ENCODE data around the gene WNK2. TPM values are rescaled to one million over a fixed set of nuclear protein-coding genes. Genes with fewer than 3 reads are reported as not detected.
"Not testable (repeated sequence)": the region's sequence is repeated elsewhere in the genome, so short reads cannot be mapped to it uniquely, and the experiment has no call there.

WNK2 gene
- total RNA-seq: not detected

DNA sequence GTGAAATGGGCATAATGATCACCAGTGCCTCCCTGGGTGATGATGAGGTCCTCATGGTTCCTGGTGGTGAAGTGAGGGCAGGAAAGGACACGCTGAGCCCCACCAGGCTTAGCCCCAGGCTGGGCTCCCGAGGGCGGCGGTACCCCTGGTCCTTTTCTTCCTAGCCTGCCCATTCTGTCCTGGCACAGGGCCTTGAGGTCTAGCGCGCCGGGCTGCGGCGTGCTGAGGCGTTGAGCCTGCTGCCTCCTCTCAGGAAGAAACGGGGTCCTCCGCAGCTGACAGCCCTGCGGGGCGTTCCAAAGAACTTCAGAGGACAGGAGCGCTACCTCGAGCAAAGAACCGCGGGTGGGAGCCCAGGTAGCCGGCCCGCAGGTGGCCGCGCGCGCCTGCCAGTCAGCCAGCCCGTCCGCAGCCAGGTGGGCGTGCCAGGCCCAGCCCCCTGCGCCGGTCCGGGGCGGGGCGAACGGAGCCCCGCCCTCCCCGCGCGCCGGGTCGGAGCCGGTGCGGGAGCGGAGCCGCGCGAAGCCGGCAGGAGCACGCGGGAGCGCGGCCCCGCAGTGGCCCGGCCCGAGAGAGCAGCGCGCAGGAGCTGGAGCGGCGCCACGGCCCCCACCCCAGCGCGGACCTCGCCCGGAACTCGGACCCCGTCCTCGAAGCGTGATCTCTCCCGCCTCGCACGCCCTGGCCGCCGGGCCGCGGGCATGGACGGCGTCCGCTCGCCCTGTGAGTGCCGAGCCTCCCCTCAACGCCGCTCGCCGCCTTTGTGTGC is at the start of gene WNK2:
Gene WNK2, plus strand, starts transcription at position 477 of the 769 bp plus-strand sequence. CDS start 791 bp downstream, outside the sequence.
- H3K9me3 Mint-ChIP-seq: no peaks in the 10 kb centered on the region
- ATAC-seq: peak; percentile 68 to 86
- DNase-seq (ENCODE audit: low spot score): no peak
- H3K36me3 Mint-ChIP-seq: no peaks in the 10 kb centered on the region
- no peak within 1 kb of the TSS for H3K27ac Mint-ChIP-seq
- H3K4me3 Mint-ChIP-seq: peak within 1 kb of the TSS; percentile 63
- peaks cover 41% of the 10 kb centered on the region in 2 donors for H3K27me3 Mint-ChIP-seq
- H3K4me1 Mint-ChIP-seq (ENCODE audit: low read depth in 2 of 2): no peaks in the 10 kb centered on the region

DNA sequence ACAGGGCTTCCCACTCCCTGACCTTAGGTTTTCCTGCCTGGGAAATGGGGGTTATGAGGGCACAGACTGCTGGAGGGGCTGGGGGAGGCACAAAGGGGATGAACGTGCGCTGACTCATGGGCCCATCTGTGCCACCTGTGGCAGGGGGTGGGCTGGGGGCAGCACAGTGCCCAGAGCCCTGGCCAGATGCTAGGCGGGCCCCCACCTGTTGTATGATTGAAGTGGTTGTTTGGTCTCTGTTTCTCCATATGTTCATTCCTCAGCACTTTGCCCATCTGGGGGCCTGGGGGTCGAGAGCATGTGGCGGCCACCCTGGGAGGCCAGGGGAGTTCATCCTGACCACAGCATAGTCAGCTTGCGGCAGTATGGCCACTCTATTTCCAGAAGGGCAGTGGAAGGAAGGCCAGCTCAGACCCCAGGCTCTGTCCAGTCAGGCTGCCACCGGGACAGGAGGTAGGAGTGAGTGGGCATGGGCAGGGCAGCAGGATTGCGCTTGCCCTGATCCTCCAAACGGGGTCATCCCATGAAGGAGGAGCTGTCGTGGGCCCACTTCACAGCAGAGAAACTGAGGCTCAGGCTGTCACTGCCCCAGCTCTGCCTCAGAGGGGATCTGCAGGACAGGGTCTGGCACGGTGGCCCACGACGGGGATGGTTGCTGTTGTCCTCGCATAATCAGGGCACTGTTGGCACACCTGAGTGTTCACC is 49.0 kb upstream of the WNK2 start:
- H3K36me3 Mint-ChIP-seq: no peaks in the 10 kb centered on the region
- H3K4me1 Mint-ChIP-seq (ENCODE audit: low read depth in 2 of 2): peaks cover 16 to 36% of the 10 kb centered on the region in 2 donors
- H3K27ac Mint-ChIP-seq: peak overlapping the region; percentile 54 to 85
- ATAC-seq (no peak), DNase-seq (ENCODE audit: low spot score) (no peak)
- peak overlapping the region; percentile 78 for H3K4me3 Mint-ChIP-seq
- no peaks in the 10 kb centered on the region for H3K9me3 Mint-ChIP-seq
- peaks cover 0 to 3% of the 10 kb centered on the region in 2 donors for H3K27me3 Mint-ChIP-seq

DNA sequence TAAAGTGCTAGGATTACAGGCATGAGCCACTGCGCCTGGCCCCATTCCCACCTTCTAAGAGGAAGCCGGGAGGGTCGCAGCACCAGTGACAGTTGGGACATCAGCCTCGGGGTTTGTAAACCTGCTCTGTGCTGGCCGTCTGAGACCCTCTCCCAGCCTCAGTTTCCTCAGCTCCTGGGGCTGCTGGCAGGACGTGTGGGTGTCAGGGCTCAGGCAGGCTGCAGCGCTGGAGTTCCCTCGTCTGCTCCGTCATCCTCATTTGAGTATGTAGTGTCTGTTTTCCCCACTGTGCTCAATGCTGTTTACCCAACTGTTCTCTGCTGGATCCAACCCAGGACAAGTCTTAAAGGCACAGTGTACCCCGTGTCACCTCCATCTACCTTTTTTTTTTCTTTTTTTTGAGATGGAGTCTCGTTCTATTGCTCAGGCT is 47.9 kb upstream of the WNK2 start:
- no peaks in the 10 kb centered on the region for H3K36me3 Mint-ChIP-seq
- H3K4me1 Mint-ChIP-seq (ENCODE audit: low read depth in 2 of 2): peaks cover 16 to 33% of the 10 kb centered on the region in 2 donors
- peaks cover 0 to 3% of the 10 kb centered on the region in 2 donors for H3K27me3 Mint-ChIP-seq
- no peak for ATAC-seq
- no peak for DNase-seq (ENCODE audit: low spot score)
- H3K27ac Mint-ChIP-seq: no peak overlapping the region
- H3K9me3 Mint-ChIP-seq: no peaks in the 10 kb centered on the region
- H3K4me3 Mint-ChIP-seq: no peak overlapping the region

DNA sequence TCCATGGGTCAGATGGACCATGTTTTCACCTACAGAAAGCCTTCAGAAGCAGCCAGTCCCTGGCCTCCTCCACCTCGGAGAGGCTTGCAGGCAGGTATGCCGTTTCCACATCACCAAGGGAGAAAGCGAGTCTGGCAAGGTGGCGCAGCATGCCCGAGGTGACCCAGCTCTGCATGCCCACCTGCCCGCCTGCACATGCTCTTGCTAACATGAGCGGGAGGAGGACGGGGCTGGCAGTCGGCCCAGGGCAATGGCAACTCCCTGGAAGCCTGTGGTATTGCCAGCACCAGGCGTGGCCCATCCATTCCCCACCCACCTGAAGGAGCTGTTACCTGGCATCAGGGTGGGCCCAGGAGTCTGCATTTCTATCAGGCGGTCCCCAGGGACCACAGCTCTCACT is 46.6 kb upstream of the WNK2 start:
- H3K4me3 Mint-ChIP-seq: no peak overlapping the region
- peaks cover 15 to 31% of the 10 kb centered on the region in 2 donors for H3K4me1 Mint-ChIP-seq (ENCODE audit: low read depth in 2 of 2)
- no peak for ATAC-seq
- no peaks in the 10 kb centered on the region for H3K36me3 Mint-ChIP-seq
- DNase-seq (ENCODE audit: low spot score): no peak
- peaks cover 0 to 3% of the 10 kb centered on the region in 2 donors for H3K27me3 Mint-ChIP-seq
- no peaks in the 10 kb centered on the region for H3K9me3 Mint-ChIP-seq
- H3K27ac Mint-ChIP-seq: no peak overlapping the region

DNA sequence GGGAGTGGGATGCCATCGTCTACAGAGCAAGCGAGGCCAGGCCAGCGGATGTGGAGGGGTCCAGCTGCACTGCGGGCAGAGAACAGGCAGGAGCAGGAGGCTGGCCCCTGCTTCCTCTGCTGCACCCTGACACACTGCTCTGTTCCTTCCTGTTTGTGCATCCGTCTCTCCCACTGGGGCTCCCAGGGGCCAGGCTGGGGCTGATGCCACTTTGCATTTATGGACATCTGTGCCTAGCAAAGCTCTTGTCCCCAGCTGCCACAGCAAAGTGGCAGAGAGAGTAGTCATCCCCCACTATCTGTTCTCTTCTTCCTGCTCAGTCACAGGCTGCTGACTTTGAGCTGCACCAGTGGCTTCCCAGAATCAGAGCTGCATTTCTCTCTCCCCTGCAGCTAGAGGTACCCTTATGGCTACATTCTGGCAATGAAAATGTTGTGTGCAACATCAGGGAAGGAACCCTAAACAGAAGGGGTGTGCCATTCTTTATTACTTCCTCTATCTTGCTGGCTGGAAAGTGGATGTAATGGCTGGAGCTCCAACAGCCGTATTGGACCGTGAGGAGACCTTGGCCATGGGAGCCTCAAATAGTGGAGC is 45.7 kb upstream of the WNK2 start:
- no peaks in the 10 kb centered on the region for H3K36me3 Mint-ChIP-seq
- H3K9me3 Mint-ChIP-seq: no peaks in the 10 kb centered on the region
- ATAC-seq (no peak), DNase-seq (ENCODE audit: low spot score) (no peak)
- no peak overlapping the region for H3K27ac Mint-ChIP-seq
- peaks cover 8 to 24% of the 10 kb centered on the region in 2 donors for H3K4me1 Mint-ChIP-seq (ENCODE audit: low read depth in 2 of 2)
- peaks cover 0 to 3% of the 10 kb centered on the region in 2 donors for H3K27me3 Mint-ChIP-seq
- no peak overlapping the region for H3K4me3 Mint-ChIP-seq

DNA sequence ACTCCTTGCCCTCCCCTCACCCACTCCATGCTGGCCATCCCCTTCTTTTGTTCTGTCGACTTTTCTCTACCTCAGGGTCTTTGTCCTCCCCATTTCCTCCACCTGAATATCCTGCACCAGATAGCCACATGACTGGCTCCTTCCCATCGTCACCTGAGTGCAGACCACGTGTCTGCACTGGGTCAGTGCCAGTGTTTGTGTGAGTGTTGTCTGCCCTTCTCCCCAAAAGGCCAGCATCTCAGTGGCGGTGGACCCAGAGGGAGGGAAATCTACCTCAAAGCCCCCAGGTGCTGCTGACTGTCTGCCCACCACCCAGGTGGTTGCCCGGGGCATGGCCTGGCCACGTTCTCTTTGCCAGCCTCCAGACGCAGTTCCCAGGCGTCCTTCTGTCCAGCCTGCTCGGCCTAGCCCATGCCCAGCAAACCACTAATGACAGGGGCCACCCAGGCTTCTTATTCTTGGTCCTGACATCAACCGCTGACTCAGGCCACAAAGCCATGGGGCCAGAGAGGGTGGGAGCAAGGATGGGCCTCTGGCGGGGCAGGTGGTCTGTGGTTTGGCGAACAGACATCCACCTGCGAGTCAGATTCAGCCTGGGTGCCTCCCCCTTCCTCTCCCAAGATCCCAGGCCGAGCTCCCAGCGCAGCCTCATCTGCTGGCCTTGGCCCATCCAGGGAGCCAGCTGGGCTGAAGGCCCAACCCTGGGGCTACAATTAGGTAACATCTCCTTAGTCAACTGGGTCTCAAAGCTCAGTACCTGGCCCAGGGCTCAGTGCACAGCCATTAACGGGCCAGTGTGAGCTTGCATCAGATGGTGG is 44.4 kb upstream of the WNK2 start:
- Mint-ChIP-seq H3K27ac (peak overlapping the region in 1 of 2 donors; percentile 54), H3K4me1 (ENCODE audit: low read depth in 2 of 2) (peaks cover 11 to 33% of the 10 kb centered on the region in 2 donors), H3K4me3 (no peak overlapping the region), H3K27me3 (peaks cover 0 to 3% of the 10 kb centered on the region in 2 donors), H3K36me3 (no peaks in the 10 kb centered on the region), H3K9me3 (no peaks in the 10 kb centered on the region)
- DNase-seq (ENCODE audit: low spot score) (no peak), ATAC-seq (no peak)

DNA sequence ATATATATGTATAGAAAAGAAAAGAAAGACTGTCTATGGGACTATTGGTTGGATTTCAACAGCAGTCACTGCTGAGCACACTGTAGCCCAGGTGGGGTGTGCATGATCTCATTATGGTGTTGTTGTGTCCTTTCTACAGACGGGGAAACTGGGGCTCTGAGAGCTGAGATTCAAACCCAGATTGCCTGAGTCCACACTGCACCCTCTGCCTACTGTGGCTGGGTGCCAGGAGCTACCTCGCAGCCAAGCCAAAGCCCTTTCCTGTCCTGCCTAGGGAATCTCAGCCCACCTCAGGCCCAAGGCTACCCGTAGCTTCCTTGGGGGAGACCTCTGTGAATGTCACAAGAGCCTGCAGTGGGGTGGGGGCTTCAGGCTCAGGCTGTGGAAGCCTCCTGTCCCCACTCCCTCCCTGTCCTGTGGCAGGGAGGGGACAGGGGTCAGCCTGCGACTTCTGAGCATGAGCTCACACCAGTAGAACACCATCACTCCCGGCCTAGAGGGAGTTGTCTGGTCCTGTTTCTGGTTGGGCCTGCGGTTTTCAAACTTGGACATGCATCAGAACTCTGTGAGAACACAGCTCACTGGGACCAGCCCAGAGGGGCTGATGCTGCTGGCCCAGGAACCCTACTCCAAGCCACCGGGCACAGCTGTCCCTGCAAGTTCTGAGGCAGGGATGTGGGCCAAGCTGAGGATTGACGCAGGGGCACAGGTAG is 42.0 kb upstream of the WNK2 start:
- ATAC-seq: no peak
- H3K4me3 Mint-ChIP-seq: no peak overlapping the region
- H3K27me3 Mint-ChIP-seq: peaks cover 0 to 3% of the 10 kb centered on the region in 2 donors
- H3K4me1 Mint-ChIP-seq (ENCODE audit: low read depth in 2 of 2): peaks cover 10 to 35% of the 10 kb centered on the region in 2 donors
- peaks cover 3% of the 10 kb centered on the region for H3K9me3 Mint-ChIP-seq
- H3K27ac Mint-ChIP-seq: no peak overlapping the region
- H3K36me3 Mint-ChIP-seq: peaks cover 7% of the 10 kb centered on the region
- DNase-seq (ENCODE audit: low spot score): no peak

DNA sequence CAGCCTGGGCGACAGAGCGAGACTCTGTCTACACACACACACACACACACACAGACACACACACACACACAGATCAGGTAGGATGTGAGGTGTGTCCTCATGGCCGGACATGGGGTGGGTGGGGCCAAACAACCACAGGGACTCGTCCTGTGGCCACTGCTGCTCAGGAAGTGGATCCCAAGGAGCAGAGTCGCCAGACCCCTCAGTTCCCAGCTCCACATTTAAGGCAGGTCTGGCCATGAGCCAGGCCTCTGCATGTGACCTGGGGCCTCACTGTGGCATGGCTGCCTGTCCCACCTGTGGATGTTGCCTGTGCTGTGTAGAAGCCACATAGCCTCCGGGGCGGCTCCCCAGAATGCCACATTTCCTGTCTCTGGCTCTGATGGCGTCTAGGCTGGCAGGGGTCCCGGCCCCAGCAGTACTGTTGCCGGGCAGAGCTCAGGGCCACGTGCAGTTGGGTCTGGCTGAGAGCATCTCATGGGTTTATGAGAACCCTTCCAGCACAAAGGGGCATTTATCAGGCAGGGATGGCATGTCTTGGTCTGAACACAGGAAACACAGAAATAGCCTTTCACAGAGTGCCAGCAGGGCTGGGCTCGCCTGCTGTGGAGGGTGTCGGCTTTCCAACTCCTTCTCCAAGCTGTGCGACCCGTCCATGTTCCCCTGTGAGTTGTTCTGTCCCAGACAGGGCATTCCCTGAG is 40.0 kb upstream of the WNK2 start:
- H3K27me3 Mint-ChIP-seq: peaks cover 0 to 3% of the 10 kb centered on the region in 2 donors

DNA sequence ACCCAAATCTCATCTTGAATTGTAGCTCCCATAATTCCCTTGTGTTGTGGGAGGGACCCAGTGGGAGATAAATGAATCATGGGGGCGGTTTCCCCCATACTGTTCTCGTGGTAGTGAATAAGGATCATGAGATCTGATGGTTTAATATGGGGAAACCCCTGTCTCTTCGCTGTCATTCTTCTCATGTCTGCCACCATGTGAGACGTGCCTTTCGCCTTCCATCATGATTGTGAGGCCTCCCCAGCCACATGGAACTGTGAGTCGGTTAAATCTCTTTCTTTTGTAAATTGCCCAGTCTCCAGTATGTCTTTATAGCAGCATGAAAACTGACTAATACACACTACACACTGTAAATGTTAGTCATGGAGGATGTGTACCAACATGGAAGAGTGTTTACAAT is 37.2 kb upstream of the WNK2 start:
- not testable (repeated sequence) for H3K9me3 Mint-ChIP-seq; DNase-seq (ENCODE audit: low spot score); H3K27me3 Mint-ChIP-seq; H3K4me3 Mint-ChIP-seq; H3K36me3 Mint-ChIP-seq; H3K27ac Mint-ChIP-seq; ATAC-seq
- H3K4me1 Mint-ChIP-seq (ENCODE audit: low read depth in 2 of 2): peaks cover 23 to 32% of the 10 kb centered on the region in 2 donors

More for the DNA sequence above, 40.0 kb upstream of the WNK2 start:
- H3K4me1 Mint-ChIP-seq (ENCODE audit: low read depth in 2 of 2): peaks cover 11 to 27% of the 10 kb centered on the region in 2 donors
- ATAC-seq (peak; percentile 33 to 46), DNase-seq (ENCODE audit: low spot score) (no peak)
- H3K4me3 Mint-ChIP-seq: no peak overlapping the region
- peaks cover 8% of the 10 kb centered on the region for H3K36me3 Mint-ChIP-seq
- H3K9me3 Mint-ChIP-seq: peaks cover 4% of the 10 kb centered on the region
- peak overlapping the region in 1 of 2 donors; percentile 34 for H3K27ac Mint-ChIP-seq

DNA sequence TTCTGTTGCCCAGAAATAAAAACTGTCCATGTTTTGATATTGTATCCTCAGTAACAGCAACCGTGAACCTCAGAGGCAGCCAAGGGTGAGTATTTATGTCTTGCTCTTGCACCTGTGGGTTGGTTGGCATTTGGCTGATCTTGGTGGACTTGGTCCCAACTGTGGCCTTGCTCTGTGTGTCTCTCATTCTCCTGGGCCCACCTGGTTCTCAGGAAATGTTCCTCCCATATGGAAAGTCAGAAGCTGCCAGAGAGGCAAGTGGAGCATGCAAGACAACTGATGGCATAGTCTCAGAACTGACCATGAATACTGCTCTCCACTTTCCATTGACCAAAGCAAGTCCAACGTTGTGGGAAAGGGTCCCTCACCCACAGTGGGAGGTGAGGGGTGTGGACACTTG is 36.3 kb upstream of the WNK2 start:
- peaks cover 8% of the 10 kb centered on the region for H3K36me3 Mint-ChIP-seq
- ATAC-seq: no peak
- no peak overlapping the region for H3K4me3 Mint-ChIP-seq
- peaks cover 4% of the 10 kb centered on the region for H3K9me3 Mint-ChIP-seq
- no peak overlapping the region for H3K27ac Mint-ChIP-seq
- H3K4me1 Mint-ChIP-seq (ENCODE audit: low read depth in 2 of 2): peaks cover 23 to 32% of the 10 kb centered on the region in 2 donors
- H3K27me3 Mint-ChIP-seq: no peaks in the 10 kb centered on the region
- no peak for DNase-seq (ENCODE audit: low spot score)

DNA sequence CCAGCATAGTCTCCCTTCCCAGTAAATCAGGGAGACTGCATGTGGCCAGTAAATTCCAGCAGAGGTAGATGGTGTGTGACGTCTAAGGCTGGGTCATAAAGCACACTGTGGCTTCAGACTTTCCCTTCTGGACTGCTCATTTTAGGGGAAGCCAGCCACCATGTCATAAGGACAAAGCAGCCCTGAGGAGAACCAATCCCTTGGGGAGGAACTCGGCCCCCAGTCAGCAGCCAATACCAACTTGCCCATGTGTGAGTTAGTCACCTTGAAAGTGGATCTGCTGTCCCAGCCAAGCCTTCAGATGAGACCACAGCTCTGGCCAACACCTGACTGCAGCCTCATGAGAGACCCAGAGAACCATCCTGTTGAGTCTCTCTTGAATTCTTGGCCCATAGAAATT is 35.2 kb upstream of the WNK2 start:
- peak overlapping the region in 1 of 2 donors; percentile 60 for H3K27ac Mint-ChIP-seq
- peaks cover 8% of the 10 kb centered on the region for H3K36me3 Mint-ChIP-seq
- H3K4me1 Mint-ChIP-seq (ENCODE audit: low read depth in 2 of 2): peaks cover 23 to 26% of the 10 kb centered on the region in 2 donors
- H3K27me3 Mint-ChIP-seq: no peaks in the 10 kb centered on the region
- no peak overlapping the region for H3K4me3 Mint-ChIP-seq
- peaks cover 4% of the 10 kb centered on the region for H3K9me3 Mint-ChIP-seq
- DNase-seq (ENCODE audit: low spot score) (no peak), ATAC-seq (peak; percentile 35 to 60)

DNA sequence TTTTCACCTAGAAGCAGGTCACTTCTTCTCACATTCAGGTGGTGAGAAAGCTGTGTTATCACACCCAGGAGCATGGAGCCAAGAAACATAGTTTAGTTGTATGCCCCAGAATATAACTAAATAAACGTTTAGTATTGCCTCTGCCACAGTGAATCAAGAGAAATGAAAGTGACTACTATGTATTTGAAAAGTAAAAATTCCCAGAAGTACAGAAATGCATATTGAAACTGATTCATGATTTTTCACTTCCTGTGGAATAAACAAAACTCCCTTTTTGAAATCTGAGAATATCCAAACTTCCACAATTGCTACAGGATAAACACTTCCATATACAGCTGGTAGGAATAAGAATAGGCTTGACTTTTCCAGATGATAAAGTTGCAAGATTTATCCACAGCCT is 34.6 kb upstream of the WNK2 start:
- peak in 1 of 2 donors; percentile 30 for ATAC-seq
- H3K27me3 Mint-ChIP-seq: no peaks in the 10 kb centered on the region
- DNase-seq (ENCODE audit: low spot score): no peak
- peaks cover 4% of the 10 kb centered on the region for H3K9me3 Mint-ChIP-seq
- peak overlapping the region; percentile 47 for H3K4me3 Mint-ChIP-seq
- H3K36me3 Mint-ChIP-seq: peaks cover 8% of the 10 kb centered on the region
- peak overlapping the region in 1 of 2 donors; percentile 60 for H3K27ac Mint-ChIP-seq
- peaks cover 19 to 22% of the 10 kb centered on the region in 2 donors for H3K4me1 Mint-ChIP-seq (ENCODE audit: low read depth in 2 of 2)
